ENCODE data around the gene COP1. TPM values are rescaled to one million over a fixed set of nuclear protein-coding genes. Genes with fewer than 3 reads are reported as not detected.

The COP1 gene
- total and polyA plus RNA-seq, 2 of the 8 experiments (the other 6 are each of a cell fraction or from before 2014, with no cell fraction given) = 26.2 to 44.9 TPM

- no peak overlapping the region for H2AFZ ChIP-seq (ENCODE audit: low read length)
- FAIRE-seq = no peak
- H2BK20ac ChIP-seq (ENCODE audit: low read length) = no peak overlapping the region
- H3K4ac ChIP-seq (replicated peaks; ENCODE audit: insufficient read length, low read depth, low read length) = no peak overlapping the region
- H3K23ac ChIP-seq (ENCODE audit: insufficient read length) = no peak overlapping the region
- H3K18ac ChIP-seq (ENCODE audit: extremely low read depth, low read length) = no peak overlapping the region
- no peak overlapping the region for H2BK12ac ChIP-seq (ENCODE audit: low read depth, low read length)
- H3K56ac ChIP-seq (replicated peaks; ENCODE audit: insufficient read length, low read depth, low read length) = no peak overlapping the region
- H2BK120ac ChIP-seq (replicated peaks; ENCODE audit: low read depth, low read length) = no peak overlapping the region
- H3K79me1 ChIP-seq (ENCODE audit: low read depth, low read length) = no peaks in the 10 kb centered on the region
- H4K20me1 ChIP-seq (replicated peaks in 1 of 2; ENCODE audit: control insufficient read depth in 1 of 2, insufficient read depth in 2 of 2, low read length in 2 of 2) = no peaks in the 10 kb centered on the region
- H4K5ac ChIP-seq (ENCODE audit: insufficient read length, low read depth, low read length) = no peak overlapping the region
- POLR2A ChIA-PET (ENCODE audit: partially characterized antibody) = interaction anchor here (1.2 kb wide), 1 partner anchor 10 kb away, joined by 3 read pairs; no protein-coding TSS in a partner anchor
- peaks cover 0 to 3% (median 0%) of the 10 kb centered on the region in 4 experiments; a peak in 2 of 8 replicates for H3K36me3 ChIP-seq (ENCODE audit: control insufficient read depth in 2 of 4, insufficient read depth in 4 of 4, low read length in 3 of 4)
- H3K4me1 ChIP-seq (replicated peaks in 1 of 4; ENCODE audit: control insufficient read depth in 3 of 4, insufficient read depth in 4 of 4, low read length in 3 of 4) = peaks cover 0 to 5% (median 2%) of the 10 kb centered on the region in 4 experiments; a peak in 3 of 7 replicates
- no peak overlapping the region for H4K91ac ChIP-seq (replicated peaks; ENCODE audit: insufficient read length, low read length)
- H2BK5ac ChIP-seq (ENCODE audit: low read depth, low read length) = no peak overlapping the region
- no peaks in the 10 kb centered on the region for H3K23me2 ChIP-seq (ENCODE audit: low read depth, low read length)
- no peak overlapping the region for H3K4me2 ChIP-seq (ENCODE audit: insufficient read depth in 1 of 2, low read depth in 2 of 2, low read length in 2 of 2)
- CTCF ChIA-PET (ENCODE audit: partially characterized antibody) = interaction anchor here (0.7 to 1.2 kb wide), 2 partner anchors 38 to 42 kb away, joined by 3 read pairs; no protein-coding TSS in a partner anchor
- no peaks in the 10 kb centered on the region for H3K79me2 ChIP-seq (ENCODE audit: control insufficient read depth in 1 of 2, insufficient read depth in 2 of 2, low read length in 2 of 2)
- no peak overlapping the region for H2BK15ac ChIP-seq (ENCODE audit: low read length)
- H2AK5ac ChIP-seq (ENCODE audit: low read depth, low read length) = no peak overlapping the region
- H3K27ac ChIP-seq (ENCODE audit: low read depth, low read length) = no peak overlapping the region
- no peak for DNase-seq (ENCODE audit: low read depth in 1 of 2, low spot score in 2 of 2)
- whole genome bisulfite sequencing, 2 experiments (ENCODE audit: extremely low coverage in 1 of 2, insufficient coverage in 1 of 2, insufficient read length in 1 of 2, insufficient replicate concordance in 2 of 2, low coverage in 1 of 2, low lambda C conversion rate in 2 of 2, missing lambda C conversion rate in 1 of 2) = 94% methylated on average over 1 of the region's 1 CpG; no CpG with 5 or more reads in 1 of the 2 experiments
- no peak overlapping the region for H4K8ac ChIP-seq (ENCODE audit: extremely low read depth, insufficient read depth, low read length)
- H3K9me3 ChIP-seq (ENCODE audit: insufficient read depth in 2 of 2, low read depth in 1 of 2, low read length in 1 of 2) = peaks cover 3% of the 10 kb centered on the region in 2 experiments
- H3K4me3 ChIP-seq (ENCODE audit: extremely low read depth in 1 of 4, insufficient read depth in 2 of 4, low read depth in 3 of 4, low read length in 4 of 4) = no peak overlapping the region
- no peak overlapping the region for H3K14ac ChIP-seq (ENCODE audit: insufficient read length)
- H3K27me3 ChIP-seq (replicated peaks in 1 of 4; ENCODE audit: control insufficient read depth in 3 of 4, extremely low read depth in 1 of 4, insufficient read depth in 3 of 4, low read length in 3 of 4) = peaks cover 0 to 5% (median 1%) of the 10 kb centered on the region in 4 experiments; a peak in 4 of 7 replicates
- H3K9ac ChIP-seq (replicated peaks in 1 of 4; ENCODE audit: extremely low read depth in 1 of 4, low read depth in 3 of 4, low read length in 3 of 4) = no peak overlapping the region
- TF ChIP-seq TBP (IDR thresholded peaks at IDR 0.05; ENCODE audit: low read depth, low read length) (no peak), ATF3 (IDR thresholded peaks at IDR 0.05; ENCODE audit: insufficient read depth, low read depth, low read length) (no peak), ATF2 (IDR thresholded peaks at IDR 0.05; ENCODE audit: low read length) (no peak), TAF7 (optimal IDR thresholded peaks at IDR 0.05; ENCODE audit: borderline replicate concordance, low read depth, low read length) (no peak), TAF1 (IDR thresholded peaks at IDR 0.05; ENCODE audit: low read depth, low read length) (no peak), NRF1 (IDR thresholded peaks at IDR 0.05; ENCODE audit: low read depth, low read length) (no peak), MAFK (IDR thresholded peaks at IDR 0.05; ENCODE audit: low read depth, low read length) (no peak), SIRT6 (IDR thresholded peaks at IDR 0.05; ENCODE audit: low read length) (no peak), MAX (IDR thresholded peaks at IDR 0.05) (no peak), CHD2 (IDR thresholded peaks at IDR 0.05; ENCODE audit: low read length) (no peak), POLR2A (IDR thresholded peaks at IDR 0.05; ENCODE audit: control extremely low read depth in 1 of 2, low read depth in 2 of 2, low read length in 2 of 2) (no peak), GABPA (IDR thresholded peaks at IDR 0.05; ENCODE audit: borderline replicate concordance, insufficient read depth, low read length) (no peak)
Measured at GRCh38 chr1:175927944-175928343, 279.1 kb downstream of the COP1 start.
